GM12872 (cell line): ENCODE measurements around the gene SLC23A3.

Experiments used
- CTCF ChIP-seq: IDR thresholded peaks from 3 replicates; pipeline ENCODE4 v1.5.1; 2011; ENCODE audit warnings: low read depth, mild to moderate bottlenecking, low read length, moderate library complexity; ENCODE audit not compliant: insufficient read depth

SLC23A3 gene

GRCh38 chr2:219168932-219169331 is 897 bp downstream of the SLC23A3 start:
- TF ChIP-seq CTCF = no peak

- TF ChIP-seq CTCF = no peak
Measured at GRCh38 chr2:219168526-219168925, 1.3 kb downstream of the SLC23A3 start.

GRCh38 chr2:219167997-219168396 is 1.8 kb downstream of the SLC23A3 start:
- TF ChIP-seq CTCF = no peak

- no peak for TF ChIP-seq CTCF
Measured at GRCh38 chr2:219165058-219165911, 4.5 kb downstream of the SLC23A3 start.

- TF ChIP-seq CTCF = no peak
Measured at GRCh38 chr2:219163156-219163555, 6.7 kb downstream of the SLC23A3 start.

GRCh38 chr2:219161097-219161496 is 8.7 kb downstream of the SLC23A3 start:
- no peak for TF ChIP-seq CTCF

GRCh38 chr2:219160186-219161017 is 9.4 kb downstream of the SLC23A3 start, which contains the start of gene NHEJ1:
Gene NHEJ1, minus strand, starts transcription at chr2:219160815. Its CDS starts 2,453 bp downstream, at chr2:219158362.
- peak; percentile 98 for TF ChIP-seq CTCF
